H9 (cell line): ENCODE measurements around the gene AMBN. TPM values are rescaled to one million over a fixed set of nuclear protein-coding genes. Genes with fewer than 3 reads are reported as not detected.

Source experiments
- DNase-seq: peaks from one replicate; pipeline ENCODE4 v3.0.0-alpha.2; 2017
- H2AFZ ChIP-seq: one replicate; pipeline ENCODE4 v1.6.1; 2013; ENCODE audit warnings: mild to moderate bottlenecking, low read length, control low read depth, moderate library complexity
- H2AK5ac ChIP-seq: 2 replicates; pipeline ENCODE4 v1.6.1; 2013; ENCODE audit warnings: low read length, control low read depth, mixed read lengths; ENCODE audit not compliant: insufficient read length
- H2BK120ac ChIP-seq: one replicate; pipeline ENCODE4 v1.6.1; 2013; ENCODE audit warnings: low read depth, mild to moderate bottlenecking, low read length, control low read depth, inconsistent platforms; ENCODE audit not compliant: poor library complexity, severe bottlenecking
- H2BK12ac ChIP-seq: 2 replicates; pipeline ENCODE4 v1.6.1; 2013; ENCODE audit warnings: low read length, control low read depth, mixed read lengths, low read depth; ENCODE audit not compliant: insufficient read length
- H2BK15ac ChIP-seq: 2 replicates; pipeline ENCODE4 v1.6.1; 2013; ENCODE audit warnings: low read depth, low read length, control low read depth
- H2BK20ac ChIP-seq: one replicate; pipeline ENCODE4 v1.6.1; 2013; ENCODE audit warnings: low read depth, mild to moderate bottlenecking, low read length, control low read depth, inconsistent platforms; ENCODE audit not compliant: poor library complexity, severe bottlenecking
- H2BK5ac ChIP-seq: 2 replicates; pipeline ENCODE4 v1.6.1; 2013; ENCODE audit warnings: low read length, control low read depth, mixed read lengths; ENCODE audit not compliant: insufficient read length
- H3K14ac ChIP-seq: 2 replicates; pipeline ENCODE4 v1.6.1; 2013; ENCODE audit warnings: low read length, control low read depth; ENCODE audit not compliant: insufficient read depth
- H3K18ac ChIP-seq: 2 replicates; pipeline ENCODE4 v1.6.1; 2013; ENCODE audit warnings: low read depth, mild to moderate bottlenecking, mixed read lengths, low read length, control low read depth; ENCODE audit not compliant: insufficient read length
- H3K23ac ChIP-seq: 2 replicates; pipeline ENCODE4 v1.6.1; 2013; ENCODE audit warnings: low read length, control low read depth, mixed read lengths, low read depth; ENCODE audit not compliant: insufficient read length
- H3K23me2 ChIP-seq: 2 replicates; pipeline ENCODE4 v1.6.1; 2013; ENCODE audit warnings: low read depth, mild to moderate bottlenecking, mixed read lengths, low read length, control low read depth; ENCODE audit not compliant: insufficient read length, poor library complexity, severe bottlenecking
- H3K27ac ChIP-seq: 2 replicates; pipeline ENCODE4 v1.5.1; 2013; ENCODE audit warnings: low read length, control low read depth, mixed read lengths, low read depth; ENCODE audit not compliant: insufficient read length
- H3K27me3 ChIP-seq: 2 replicates; pipeline ENCODE4 v1.6.1; 2013; ENCODE audit warnings: low read length, control low read depth, inconsistent platforms; ENCODE audit not compliant: insufficient read depth
- H3K4ac ChIP-seq: 2 replicates; pipeline ENCODE4 v1.6.1; 2013; ENCODE audit warnings: low read depth, mild to moderate bottlenecking, control low read depth, inconsistent platforms, low read length, moderate library complexity
- H3K4me1 ChIP-seq: 2 replicates; pipeline ENCODE4 v1.6.1; 2013; ENCODE audit warnings: low read length, control low read depth, inconsistent platforms; ENCODE audit not compliant: insufficient read depth
- H3K4me2 ChIP-seq: 2 replicates; pipeline ENCODE4 v1.6.1; 2013; ENCODE audit warnings: low read length, control low read depth, mixed read lengths; ENCODE audit not compliant: insufficient read length, insufficient read depth
- H3K56ac ChIP-seq: 2 replicates; pipeline ENCODE4 v1.6.1; 2013; ENCODE audit warnings: low read depth, mild to moderate bottlenecking, mixed read lengths, low read length, control low read depth; ENCODE audit not compliant: insufficient read length
- H3K79me1 ChIP-seq: 2 replicates; pipeline ENCODE4 v1.6.1; 2013; ENCODE audit warnings: low read depth, mild to moderate bottlenecking, moderate library complexity, low read length, control low read depth, inconsistent platforms; ENCODE audit not compliant: insufficient read depth, poor library complexity, severe bottlenecking
- H3K79me2 ChIP-seq: 2 replicates; pipeline ENCODE4 v1.6.1; 2013; ENCODE audit warnings: low read length, control low read depth, inconsistent platforms; ENCODE audit not compliant: insufficient read depth
- H3K9ac ChIP-seq: 2 replicates; pipeline ENCODE4 v1.6.1; 2013; ENCODE audit warnings: low read length, control low read depth, mixed read lengths; ENCODE audit not compliant: insufficient read length; ENCODE audit errors: extremely low read depth
- H3K9me3 ChIP-seq: one replicate; pipeline ENCODE4 v1.6.1; 2013; ENCODE audit warnings: low read depth, low read length, inconsistent platforms; ENCODE audit not compliant: control insufficient read depth
- H3T11ph ChIP-seq: one replicate; pipeline ENCODE4 v1.6.1; 2013; ENCODE audit warnings: mild to moderate bottlenecking, low read length, control low read depth, inconsistent platforms
- H4K20me1 ChIP-seq: one replicate; pipeline ENCODE4 v1.6.1; 2013; ENCODE audit not compliant: control insufficient read depth, insufficient read length, insufficient read depth
- H4K5ac ChIP-seq: 2 replicates; pipeline ENCODE4 v1.6.1; 2013; ENCODE audit warnings: low read depth, mild to moderate bottlenecking, mixed read lengths, low read length, control low read depth; ENCODE audit not compliant: insufficient read length
- H4K8ac ChIP-seq: replicated peaks from 2 replicates; pipeline ENCODE4 v1.6.1; 2013; ENCODE audit warnings: low read length, control low read depth, mixed read lengths, low read depth; ENCODE audit not compliant: insufficient read length
- H4K91ac ChIP-seq: 2 replicates; pipeline ENCODE4 v1.6.1; 2013; ENCODE audit warnings: low read depth, mild to moderate bottlenecking, moderate library complexity, mixed read lengths, low read length, control low read depth; ENCODE audit not compliant: insufficient read length
- H3K27ac Mint-ChIP-seq, 3 experiments: 2 replicates in 2 of 3; 3 replicates in 1 of 3; pipeline ENCODE4 v1.8.0; 2020 to 2021; ENCODE audit warnings: mixed read lengths in 3 of 3, mild to moderate bottlenecking in 1 of 3, moderate library complexity in 1 of 3
- H3K27me3 Mint-ChIP-seq: 2 replicates; pipeline ENCODE4 v1.8.0; 2021; ENCODE audit warnings: low read depth, mild to moderate bottlenecking, moderate library complexity, mixed read lengths
- H3K36me3 Mint-ChIP-seq, 3 experiments: 2 replicates in 2 of 3; 3 replicates in 1 of 3; pipeline ENCODE4 v1.8.0; 2020 to 2021; ENCODE audit warnings: low read depth in 3 of 3, mixed read lengths in 3 of 3; ENCODE audit not compliant: insufficient read depth in 1 of 3
- H3K4me1 Mint-ChIP-seq, 2 experiments: 2 replicates each; pipeline ENCODE4 v1.8.0; 2020; ENCODE audit warnings: mixed read lengths in 2 of 2
- H3K4me3 Mint-ChIP-seq, 2 experiments: 2 replicates in 1 of 2; 3 replicates in 1 of 2; pipeline ENCODE4 v1.8.0; 2020 to 2021; ENCODE audit warnings: mild to moderate bottlenecking in 2 of 2, mixed read lengths in 2 of 2, moderate library complexity in 1 of 2
- H3K9me3 Mint-ChIP-seq, 2 experiments: 2 replicates in 1 of 2; 3 replicates in 1 of 2; pipeline ENCODE4 v1.8.0; 2020; ENCODE audit warnings: mild to moderate bottlenecking in 2 of 2, mixed read lengths in 2 of 2, moderate library complexity in 1 of 2
- WGBS: extraction: QIAGEN DNeasy Blood & Tissue Kit; methylation state at CpG from one replicate; pipeline ENCODE4 v1.1.7; 2013; ENCODE audit warnings: missing lambda C conversion rate, low lambda C conversion rate, mixed read lengths; ENCODE audit not compliant: insufficient read length; ENCODE audit errors: extremely low coverage; 5-methylcytosine and 5-hydroxymethylcytosine counted together
- total RNA-seq: library from RNA; stranded (reverse); gene quantifications from 2 replicates; pipeline ENCODE4 v1.2.1, GENCODE V29; 2021
- TF ChIP-seq, protein P1 (sequence below): fragments of 200-600 bp; sonication (generic); conservative IDR thresholded peaks from 3 replicates; pipeline ENCODE4 v1.8.0; 2021; ENCODE audit warnings: antibody characterized with exemption, mild to moderate bottlenecking

Gene AMBN
- total RNA-seq, 1 experiment from 2014 or later, result not detected

DNA sequence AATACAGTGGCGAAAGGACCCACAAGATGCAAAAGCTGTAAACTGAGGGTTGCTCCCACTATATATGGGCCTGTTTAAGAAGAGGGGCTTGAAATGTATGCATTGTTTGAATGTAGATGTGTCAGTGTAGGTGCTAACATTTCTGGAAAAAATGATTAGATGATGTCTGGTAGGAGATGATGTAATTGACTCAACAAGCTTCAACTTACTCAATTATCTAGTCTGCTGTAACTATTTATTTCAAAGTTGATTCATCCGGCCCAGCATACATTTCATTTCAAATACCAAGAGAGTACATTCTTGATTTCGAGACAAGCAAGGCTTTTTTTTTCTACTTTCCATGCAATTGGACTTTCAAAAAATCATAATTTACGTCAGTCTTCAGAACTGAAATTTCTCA is 27.2 kb downstream of the AMBN start:
- H3K4ac ChIP-seq, result no peak overlapping the region
- no peaks in the 10 kb centered on the region for H4K20me1 ChIP-seq
- no peak overlapping the region for H4K8ac ChIP-seq
- Mint-ChIP-seq H3K9me3 (no peaks in the 10 kb centered on the region), H3K4me3 (no peak overlapping the region), H3K27me3 (no peaks in the 10 kb centered on the region), H3K36me3 (no peaks in the 10 kb centered on the region), H3K4me1 (peaks cover 0 to under 1% of the 10 kb centered on the region in 2 experiments; a peak in 1 of 4 replicates), H3K27ac (no peak overlapping the region)
- no peaks in the 10 kb centered on the region for H3K79me2 ChIP-seq
- no peaks in the 10 kb centered on the region for H3K4me1 ChIP-seq
- no peak overlapping the region for H3K23ac ChIP-seq
- no peak overlapping the region for H2BK120ac ChIP-seq
- no CpG with 5 or more reads among the region's 4 CpGs for WGBS
- H2BK15ac ChIP-seq, result no peak overlapping the region
- H3K9ac ChIP-seq, result no peak overlapping the region
- H4K91ac ChIP-seq, result no peak overlapping the region
- no peak overlapping the region for H2AFZ ChIP-seq
- H3K23me2 ChIP-seq, result no peaks in the 10 kb centered on the region
- H3K9me3 ChIP-seq, result no peaks in the 10 kb centered on the region
- no peak overlapping the region for H3K14ac ChIP-seq
- no peak overlapping the region for H3K56ac ChIP-seq
- no peak overlapping the region for H2BK5ac ChIP-seq
- no peak overlapping the region for H3K27ac ChIP-seq
- H2AK5ac ChIP-seq, result no peak overlapping the region
- H2BK12ac ChIP-seq, result no peak overlapping the region
- H4K5ac ChIP-seq, result no peak overlapping the region
- H2BK20ac ChIP-seq, result no peak overlapping the region
- no peak overlapping the region for H3K18ac ChIP-seq
- no peak overlapping the region for H3T11ph ChIP-seq
- DNase-seq, result no peak
- H3K4me2 ChIP-seq, result no peak overlapping the region
- no peaks in the 10 kb centered on the region for H3K79me1 ChIP-seq
- H3K27me3 ChIP-seq, result no peaks in the 10 kb centered on the region
- TF ChIP-seq, protein P1, sequence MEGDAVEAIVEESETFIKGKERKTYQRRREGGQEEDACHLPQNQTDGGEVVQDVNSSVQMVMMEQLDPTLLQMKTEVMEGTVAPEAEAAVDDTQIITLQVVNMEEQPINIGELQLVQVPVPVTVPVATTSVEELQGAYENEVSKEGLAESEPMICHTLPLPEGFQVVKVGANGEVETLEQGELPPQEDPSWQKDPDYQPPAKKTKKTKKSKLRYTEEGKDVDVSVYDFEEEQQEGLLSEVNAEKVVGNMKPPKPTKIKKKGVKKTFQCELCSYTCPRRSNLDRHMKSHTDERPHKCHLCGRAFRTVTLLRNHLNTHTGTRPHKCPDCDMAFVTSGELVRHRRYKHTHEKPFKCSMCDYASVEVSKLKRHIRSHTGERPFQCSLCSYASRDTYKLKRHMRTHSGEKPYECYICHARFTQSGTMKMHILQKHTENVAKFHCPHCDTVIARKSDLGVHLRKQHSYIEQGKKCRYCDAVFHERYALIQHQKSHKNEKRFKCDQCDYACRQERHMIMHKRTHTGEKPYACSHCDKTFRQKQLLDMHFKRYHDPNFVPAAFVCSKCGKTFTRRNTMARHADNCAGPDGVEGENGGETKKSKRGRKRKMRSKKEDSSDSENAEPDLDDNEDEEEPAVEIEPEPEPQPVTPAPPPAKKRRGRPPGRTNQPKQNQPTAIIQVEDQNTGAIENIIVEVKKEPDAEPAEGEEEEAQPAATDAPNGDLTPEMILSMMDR, result no peak
